OCI-LY3 (cell line): ENCODE results near the gene SGSM2.
A peak's percentile ranks its signal among the peaks of the same experiment; 100 is the strongest.

Experiments used
- H2AFZ ChIP-seq: fragments of 200-600, 300-600 bp; shearing (Covaris generic); 2 replicates; pipeline ENCODE4 v1.6.0; 2014; ENCODE audit warnings: antibody characterized with exemption, low read depth, low read length
- H3K27ac ChIP-seq: fragments of 200-600, 300-600 bp; sonication (generic); 2 replicates; pipeline ENCODE4 v1.5.1; 2014; ENCODE audit warnings: mild to moderate bottlenecking, low read length, moderate library complexity, mixed read lengths
- H3K27me3 ChIP-seq: fragments of 200-600, 300-600 bp; sonication (generic); 2 replicates; pipeline ENCODE4 v1.6.1; 2014; ENCODE audit warnings: low read depth, low read length, mixed read lengths
- H3K36me3 ChIP-seq: fragments of 200-600, 300-600 bp; sonication (generic); replicated peaks from 2 replicates; pipeline ENCODE3; 2014; ENCODE audit warnings: low read depth, low read length, mixed read lengths
- H3K4me1 ChIP-seq: fragments of 300-600, 200-600 bp; sonication (generic); 2 replicates; pipeline ENCODE4 v1.6.1; 2014; ENCODE audit warnings: low read length, mixed read lengths
- H3K4me2 ChIP-seq: fragments of 200-600, 300-600 bp; sonication (generic); 2 replicates; pipeline ENCODE4 v1.6.1; 2014; ENCODE audit warnings: low read length, mixed read lengths
- H3K4me3 ChIP-seq: fragments of 300-600, 200-600 bp; sonication (generic); 2 replicates; pipeline ENCODE4 v1.5.1; 2014; ENCODE audit warnings: antibody characterized with exemption, mild to moderate bottlenecking, low read length, moderate library complexity
- H3K79me2 ChIP-seq: fragments of 300-600, 200-600 bp; shearing (Covaris generic); 2 replicates; pipeline ENCODE4 v1.6.1; 2014; ENCODE audit warnings: mild to moderate bottlenecking, low read length, mixed read lengths
- H3K9ac ChIP-seq: fragments of 300-600, 200-600 bp; shearing (Covaris generic); 2 replicates; pipeline ENCODE4 v1.6.0; 2014; ENCODE audit warnings: mild to moderate bottlenecking, low read length, moderate library complexity
- H3K9me3 ChIP-seq: fragments of 200-600, 300-600 bp; shearing (Covaris generic); 2 replicates; pipeline ENCODE4 v1.6.1; 2014; ENCODE audit warnings: low read length, mixed read lengths; ENCODE audit not compliant: insufficient read depth
- H4K20me1 ChIP-seq: fragments of 200-600, 300-600 bp; sonication (generic); 2 replicates; pipeline ENCODE4 v1.6.1; 2016; ENCODE audit warnings: low read length, mixed read lengths; ENCODE audit not compliant: insufficient read depth
- EZH2phosphoT487 ChIP-seq: fragments of 200-600 bp; shearing (Covaris generic); IDR thresholded peaks from 2 replicates; pipeline ENCODE4 v1.6.1; 2018; ENCODE audit warnings: antibody characterized with exemption, mixed run types, low read depth
- TF ChIP-seq, protein P1 (sequence below): fragments of 200-600, 300-600 bp; sonication (generic); IDR thresholded peaks from 2 replicates; pipeline ENCODE4 v1.5.1; 2014; ENCODE audit warnings: antibody characterized with exemption, low read length, low read depth

SGSM2 gene, protein sequence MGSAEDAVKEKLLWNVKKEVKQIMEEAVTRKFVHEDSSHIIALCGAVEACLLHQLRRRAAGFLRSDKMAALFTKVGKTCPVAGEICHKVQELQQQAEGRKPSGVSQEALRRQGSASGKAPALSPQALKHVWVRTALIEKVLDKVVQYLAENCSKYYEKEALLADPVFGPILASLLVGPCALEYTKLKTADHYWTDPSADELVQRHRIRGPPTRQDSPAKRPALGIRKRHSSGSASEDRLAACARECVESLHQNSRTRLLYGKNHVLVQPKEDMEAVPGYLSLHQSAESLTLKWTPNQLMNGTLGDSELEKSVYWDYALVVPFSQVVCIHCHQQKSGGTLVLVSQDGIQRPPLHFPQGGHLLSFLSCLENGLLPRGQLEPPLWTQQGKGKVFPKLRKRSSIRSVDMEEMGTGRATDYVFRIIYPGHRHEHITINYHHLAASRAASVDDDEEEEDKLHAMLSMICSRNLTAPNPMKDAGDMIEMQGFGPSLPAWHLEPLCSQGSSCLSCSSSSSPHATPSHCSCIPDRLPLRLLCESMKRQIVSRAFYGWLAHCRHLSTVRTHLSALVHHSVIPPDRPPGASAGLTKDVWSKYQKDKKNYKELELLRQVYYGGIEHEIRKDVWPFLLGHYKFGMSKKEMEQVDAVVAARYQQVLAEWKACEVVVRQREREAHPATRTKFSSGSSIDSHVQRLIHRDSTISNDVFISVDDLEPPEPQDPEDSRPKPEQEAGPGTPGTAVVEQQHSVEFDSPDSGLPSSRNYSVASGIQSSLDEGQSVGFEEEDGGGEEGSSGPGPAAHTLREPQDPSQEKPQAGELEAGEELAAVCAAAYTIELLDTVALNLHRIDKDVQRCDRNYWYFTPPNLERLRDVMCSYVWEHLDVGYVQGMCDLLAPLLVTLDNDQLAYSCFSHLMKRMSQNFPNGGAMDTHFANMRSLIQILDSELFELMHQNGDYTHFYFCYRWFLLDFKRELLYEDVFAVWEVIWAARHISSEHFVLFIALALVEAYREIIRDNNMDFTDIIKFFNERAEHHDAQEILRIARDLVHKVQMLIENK

DNA sequence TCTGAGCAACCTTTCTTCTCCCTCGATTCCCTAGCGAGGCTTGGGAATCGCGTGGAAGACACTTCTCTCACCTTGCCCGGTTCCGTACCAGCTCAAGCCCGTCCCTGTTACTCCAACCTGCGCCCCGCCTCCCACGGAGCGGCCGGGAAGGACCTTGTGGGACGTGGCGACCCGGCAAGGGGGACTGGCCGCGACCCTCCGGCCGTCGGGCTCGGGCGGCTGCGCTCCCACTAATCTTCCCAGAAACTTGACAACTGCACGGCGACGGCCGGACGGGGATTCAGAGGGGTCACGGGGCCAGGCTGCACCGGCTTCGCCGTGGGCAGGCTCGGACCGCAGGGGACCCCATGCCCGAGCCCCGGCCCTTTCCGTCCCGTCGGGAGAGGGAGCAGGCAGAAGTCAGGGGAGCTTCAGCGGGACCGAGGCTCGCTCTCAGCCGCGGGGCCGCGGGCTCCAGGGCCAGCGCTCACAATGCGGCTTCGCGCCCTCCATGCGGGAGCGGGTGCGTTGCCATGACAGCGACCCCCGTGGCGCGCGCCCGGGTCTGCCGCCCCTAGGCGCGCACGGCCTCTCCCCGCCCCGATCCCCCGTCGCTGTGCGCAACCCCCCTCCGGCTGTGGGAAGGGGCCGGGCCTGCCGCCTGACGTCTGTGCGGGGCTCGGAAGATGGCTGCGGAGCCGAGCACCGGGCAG lies at the start of gene SGSM2:
SGSM2 (plus strand) TSS at position 650 of the 692 bp plus-strand sequence. CDS start 188 bp downstream, outside the sequence.
- peak within 1 kb of the TSS; percentile 91 for H3K4me3 ChIP-seq
- peak within 1 kb of the TSS; percentile 55 for H3K27ac ChIP-seq
- TF ChIP-seq EZH2phosphoT487, result no peak
- TF ChIP-seq, protein P1, sequence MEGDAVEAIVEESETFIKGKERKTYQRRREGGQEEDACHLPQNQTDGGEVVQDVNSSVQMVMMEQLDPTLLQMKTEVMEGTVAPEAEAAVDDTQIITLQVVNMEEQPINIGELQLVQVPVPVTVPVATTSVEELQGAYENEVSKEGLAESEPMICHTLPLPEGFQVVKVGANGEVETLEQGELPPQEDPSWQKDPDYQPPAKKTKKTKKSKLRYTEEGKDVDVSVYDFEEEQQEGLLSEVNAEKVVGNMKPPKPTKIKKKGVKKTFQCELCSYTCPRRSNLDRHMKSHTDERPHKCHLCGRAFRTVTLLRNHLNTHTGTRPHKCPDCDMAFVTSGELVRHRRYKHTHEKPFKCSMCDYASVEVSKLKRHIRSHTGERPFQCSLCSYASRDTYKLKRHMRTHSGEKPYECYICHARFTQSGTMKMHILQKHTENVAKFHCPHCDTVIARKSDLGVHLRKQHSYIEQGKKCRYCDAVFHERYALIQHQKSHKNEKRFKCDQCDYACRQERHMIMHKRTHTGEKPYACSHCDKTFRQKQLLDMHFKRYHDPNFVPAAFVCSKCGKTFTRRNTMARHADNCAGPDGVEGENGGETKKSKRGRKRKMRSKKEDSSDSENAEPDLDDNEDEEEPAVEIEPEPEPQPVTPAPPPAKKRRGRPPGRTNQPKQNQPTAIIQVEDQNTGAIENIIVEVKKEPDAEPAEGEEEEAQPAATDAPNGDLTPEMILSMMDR, result no peak
- peak within 1 kb of the TSS; percentile 92 for H3K4me2 ChIP-seq
- H3K4me1 ChIP-seq, result peaks cover 12% of the 10 kb centered on the region
- H4K20me1 ChIP-seq, result no peaks in the 10 kb centered on the region
- H3K36me3 ChIP-seq, result peaks cover 28% of the 10 kb centered on the region
- no peaks in the 10 kb centered on the region for H3K27me3 ChIP-seq
- peaks cover 41% of the 10 kb centered on the region for H3K79me2 ChIP-seq
- peak within 1 kb of the TSS; percentile 91 for H3K9ac ChIP-seq
- H3K9me3 ChIP-seq, result no peaks in the 10 kb centered on the region
- H2AFZ ChIP-seq, result peak within 1 kb of the TSS; percentile 60; the same call in 1 of the 2 replicates

DNA sequence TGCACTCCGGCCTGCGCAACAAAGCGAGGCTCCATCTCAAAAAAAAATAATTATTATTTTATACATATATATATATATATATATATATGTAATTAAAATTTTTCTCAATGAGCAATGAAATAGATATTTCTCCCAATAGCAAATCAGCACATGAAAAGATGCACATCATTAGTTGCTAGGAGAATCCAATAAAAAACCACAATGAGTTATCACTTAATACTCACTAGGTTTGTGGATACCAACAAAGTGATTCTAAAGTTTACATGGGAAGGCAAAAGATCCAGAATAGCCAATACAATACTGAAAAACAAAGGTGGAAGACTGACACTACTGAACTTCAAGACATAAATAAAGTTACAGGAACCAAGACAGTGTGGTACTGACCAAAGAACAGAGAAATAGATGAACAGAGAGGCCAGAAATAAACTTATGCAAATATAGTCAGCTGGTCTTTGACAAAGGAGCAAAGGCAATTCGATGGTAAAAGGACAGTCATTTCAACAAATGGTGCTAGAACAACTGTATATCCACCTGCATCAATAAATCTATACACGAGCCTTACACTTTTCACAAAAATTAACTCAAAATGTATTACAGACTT lies 47.3 kb upstream of the SGSM2 start:
- no peak for TF ChIP-seq EZH2phosphoT487
- TF ChIP-seq, protein P1, result no peak
- Histone ChIP-seq H3K79me2 (no peaks in the 10 kb centered on the region), H3K9me3 (no peaks in the 10 kb centered on the region), H2AFZ (no peak overlapping the region), H3K27ac (no peak overlapping the region), H4K20me1 (no peaks in the 10 kb centered on the region), H3K4me3 (no peak overlapping the region), H3K9ac (no peak overlapping the region), H3K36me3 (no peaks in the 10 kb centered on the region), H3K4me2 (no peak overlapping the region), H3K27me3 (no peaks in the 10 kb centered on the region), H3K4me1 (no peaks in the 10 kb centered on the region)

DNA sequence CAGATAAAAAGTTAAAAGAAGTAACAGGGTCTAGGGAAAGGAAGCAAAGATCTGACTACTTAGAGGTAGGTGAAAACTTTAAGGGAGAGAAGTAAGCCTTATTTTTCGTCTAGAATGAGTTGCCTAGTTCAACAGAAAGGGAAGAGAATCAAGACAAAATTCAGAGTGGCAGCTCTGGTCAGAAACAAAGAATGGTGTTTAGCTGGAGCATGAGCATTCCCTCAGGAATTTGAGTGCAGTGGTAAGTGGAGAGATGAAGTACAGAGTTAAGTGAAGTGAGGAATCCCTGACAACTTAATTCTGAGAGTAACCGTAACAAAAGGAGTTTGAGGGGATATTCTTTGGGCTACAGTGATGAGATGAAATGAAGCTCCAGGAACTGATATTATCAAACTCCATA lies 45.2 kb upstream of the SGSM2 start:
- H3K9me3 ChIP-seq, result no peaks in the 10 kb centered on the region
- TF ChIP-seq, protein P1, result no peak
- no peak for TF ChIP-seq EZH2phosphoT487
- H3K79me2 ChIP-seq, result no peaks in the 10 kb centered on the region
- H3K27ac ChIP-seq, result no peak overlapping the region
- H3K27me3 ChIP-seq, result no peaks in the 10 kb centered on the region
- no peak overlapping the region for H3K4me3 ChIP-seq
- H3K4me2 ChIP-seq, result no peak overlapping the region
- H3K36me3 ChIP-seq, result no peaks in the 10 kb centered on the region
- H2AFZ ChIP-seq, result no peak overlapping the region
- no peaks in the 10 kb centered on the region for H4K20me1 ChIP-seq
- no peaks in the 10 kb centered on the region for H3K4me1 ChIP-seq
- no peak overlapping the region for H3K9ac ChIP-seq
